ENCODE data around the gene RCBTB2. TPM values are rescaled to one million over a fixed set of nuclear protein-coding genes. Genes with fewer than 3 reads are reported as not detected.
"Not testable (repeated sequence)": the region's sequence is repeated elsewhere in the genome, so short reads cannot be mapped to it uniquely, and the experiment has no call there.

RCBTB2 gene
- total RNA-seq = 10 to 100 TPM; 29.1 to 49.6 (median 34.9) TPM

DNA sequence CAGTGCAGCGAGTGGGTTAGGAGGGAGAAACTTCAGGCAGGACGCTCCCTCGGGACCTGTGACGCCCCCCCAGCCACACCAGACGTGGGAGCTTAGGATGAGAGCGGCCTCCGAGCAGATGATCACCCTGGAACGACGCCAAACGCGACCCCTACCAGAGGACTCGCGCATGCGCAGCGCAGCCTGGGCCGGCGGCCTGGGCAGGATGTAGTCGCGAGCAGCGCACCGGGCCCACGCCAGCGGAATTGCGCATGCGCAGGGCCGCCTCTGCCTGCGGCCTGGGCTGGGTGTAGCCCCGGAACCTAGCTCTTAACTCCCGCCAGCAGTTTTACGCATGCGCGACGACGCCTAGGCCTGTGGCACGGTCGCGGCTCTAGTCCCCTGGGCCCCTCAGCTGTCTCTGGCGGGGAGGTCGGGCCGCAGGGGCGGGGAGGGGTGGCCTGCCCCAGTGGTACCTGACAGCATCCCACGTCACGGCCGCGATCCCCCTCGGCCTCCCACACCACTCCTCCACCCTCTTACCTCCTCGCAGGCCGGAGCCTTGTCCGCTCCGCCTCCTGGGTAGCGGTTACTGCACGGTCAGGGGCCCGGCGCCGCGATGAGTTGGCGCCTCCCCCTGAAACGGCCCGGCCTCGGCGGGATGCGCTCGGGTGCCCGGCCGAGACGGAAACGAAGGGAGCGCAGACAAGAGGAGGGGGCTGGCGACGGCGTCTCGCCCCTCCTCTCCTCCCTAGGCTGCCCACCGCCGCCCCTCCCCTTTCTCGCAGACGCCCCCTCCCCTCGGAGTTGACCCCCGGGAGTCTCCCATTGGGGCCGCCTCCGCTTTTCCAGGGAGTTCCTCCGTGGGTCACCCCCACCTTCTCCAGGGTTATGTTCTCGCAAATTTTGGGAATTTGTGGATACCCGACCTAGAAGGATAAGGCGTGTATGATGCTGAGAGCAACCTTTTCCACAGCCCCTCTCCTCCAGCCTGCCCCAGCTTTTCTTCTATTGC is at the start of gene RCBTB2:
Gene RCBTB2, minus strand, starts transcription at position 575 of the 994 bp plus-strand sequence. CDS start 11,141 bp downstream, outside the sequence.
- no peaks in the 10 kb centered on the region for H3K36me3 ChIP-seq
- no peaks in the 10 kb centered on the region for H3K9me3 ChIP-seq
- intact Hi-C loops (cut with DNase I) = loop anchor here (10.0 kb wide), 1 partner anchor 118 kb away; the partner anchor contains the start of gene LPAR6
- peak within 1 kb of the TSS; percentile 49 to 55 (median 51) for H3K4me3 ChIP-seq (replicated peaks in 1 of 3)
- H3K27ac ChIP-seq = peak within 1 kb of the TSS; percentile 89 to 97 (median 96)
- no peaks in the 10 kb centered on the region for H3K27me3 ChIP-seq
- WGBS, 2 donors = 1 to 3% methylated on average over 36 to 59 of the region's 84 CpGs
- DNase-seq = peak; percentile 98
- TF ChIP-seq CTCF (IDR thresholded peaks at IDR 0.05) (peak in 1 of 6 experiments; percentile 5), POLR2A (IDR thresholded peaks at IDR 0.05) (peak; percentile 19 to 90)
- H3K4me1 ChIP-seq = peaks cover 4% of the 10 kb centered on the region in 2 donors

DNA sequence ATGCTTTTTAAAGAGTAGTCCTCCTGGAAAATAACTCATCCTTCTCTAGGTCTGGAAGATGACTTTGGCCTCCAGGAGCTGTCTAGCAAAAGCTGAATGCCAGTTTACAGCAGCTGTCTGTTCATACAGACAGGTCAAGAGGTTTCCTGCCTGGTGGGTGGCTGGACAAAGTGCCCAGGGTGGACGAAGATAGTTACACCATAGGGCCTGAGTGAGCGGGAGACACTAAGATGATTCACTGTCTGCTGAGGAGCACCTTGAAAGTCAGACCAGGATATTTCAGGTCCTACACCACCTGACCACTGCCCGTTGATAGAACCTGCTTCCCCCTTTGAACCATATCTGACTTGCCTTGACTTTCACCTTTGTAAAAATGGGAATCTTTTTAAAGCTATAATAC is 49.2 kb upstream of the RCBTB2 start:
- no peak for DNase-seq
- intact Hi-C loops (cut with DNase I) = loop anchor here (5.0 to 10.0 kb wide), 3 partner anchors 250 to 457 kb away; partner anchors contain the start of gene ITM2B
- Histone ChIP-seq H3K4me3 (replicated peaks in 1 of 3) (no peak overlapping the region), H3K27me3 (no peaks in the 10 kb centered on the region), H3K9me3 (no peaks in the 10 kb centered on the region), H3K27ac (no peak overlapping the region), H3K4me1 (peaks cover 7 to 30% of the 10 kb centered on the region in 2 donors), H3K36me3 (no peaks in the 10 kb centered on the region)
- WGBS, 2 donors = 86 to 90% methylated on average over 3 of the region's 3 CpGs
- TF ChIP-seq POLR2A (IDR thresholded peaks at IDR 0.05) (no peak), CTCF (IDR thresholded peaks at IDR 0.05) (no peak)

DNA sequence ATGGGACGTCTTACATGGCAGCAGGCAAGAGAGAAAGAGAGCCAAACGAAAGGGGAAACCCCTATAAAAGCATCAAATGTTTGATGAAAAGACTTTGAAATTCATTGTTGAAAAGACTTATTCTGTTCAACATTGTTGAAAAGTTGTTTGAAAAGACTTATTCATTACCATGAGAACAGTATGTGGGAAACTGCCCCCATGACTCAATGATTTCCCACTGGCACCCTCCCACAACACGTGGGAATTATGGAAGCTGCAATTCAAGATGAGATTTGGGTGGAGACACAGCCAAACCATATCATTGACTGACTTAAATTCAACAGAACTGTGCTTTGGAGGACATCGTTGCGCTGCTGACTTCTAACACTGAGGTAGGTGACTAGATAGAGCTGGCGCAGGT is 48.0 kb upstream of the RCBTB2 start:
- WGBS, 2 donors = 78 to 83% methylated on average over 6 of the region's 6 CpGs
- no peak overlapping the region for H3K4me3 ChIP-seq (replicated peaks in 1 of 3)
- peaks cover 7 to 30% of the 10 kb centered on the region in 2 donors for H3K4me1 ChIP-seq
- intact Hi-C loops (cut with DNase I) = loop anchor here (5.0 to 10.0 kb wide), 3 partner anchors 249 to 456 kb away; partner anchors contain the start of gene ITM2B
- no peak overlapping the region for H3K27ac ChIP-seq
- no peak for DNase-seq
- H3K9me3 ChIP-seq = no peaks in the 10 kb centered on the region
- no peaks in the 10 kb centered on the region for H3K27me3 ChIP-seq
- TF ChIP-seq POLR2A (IDR thresholded peaks at IDR 0.05) (no peak), CTCF (IDR thresholded peaks at IDR 0.05) (no peak)
- no peaks in the 10 kb centered on the region for H3K36me3 ChIP-seq

GRCh38 chr13:48580185-48580803 is 47.4 kb upstream of the RCBTB2 start:
- intact Hi-C loops (cut with DNase I) = loop anchor here (5.0 to 10.0 kb wide), 3 partner anchors 248 to 455 kb away; partner anchors contain the start of gene ITM2B

DNA sequence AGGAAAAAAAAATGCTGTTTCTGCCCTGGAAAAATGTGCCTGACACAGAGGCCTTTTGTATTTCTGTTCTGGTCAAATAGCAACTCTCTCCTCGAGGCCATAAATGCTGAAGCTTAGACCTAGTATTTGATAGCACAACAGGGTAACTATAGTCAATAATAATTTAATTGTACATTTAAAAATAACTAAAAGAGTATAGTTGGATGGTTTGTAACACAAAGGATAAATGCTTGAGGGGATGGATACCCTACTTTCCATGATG is 47.0 kb upstream of the RCBTB2 start:
- H3K4me1 ChIP-seq = peaks cover 0 to 20% of the 10 kb centered on the region in 2 donors
- H3K4me3 ChIP-seq (replicated peaks in 1 of 3); H3K27ac ChIP-seq; H3K36me3 ChIP-seq; DNase-seq; H3K27me3 ChIP-seq; H3K9me3 ChIP-seq: not testable (repeated sequence)
- intact Hi-C loops (cut with DNase I) = loop anchor here (5.0 to 10.0 kb wide), 3 partner anchors 248 to 455 kb away; partner anchors contain the start of gene ITM2B
- WGBS, 2 donors = 92 to 96% methylated on average over 1 of the region's 1 CpG

More at GRCh38 chr13:48580185-48580803, 47.4 kb upstream of the RCBTB2 start:
- TF ChIP-seq POLR2A (IDR thresholded peaks at IDR 0.05) = no peak
- TF ChIP-seq CTCF (IDR thresholded peaks at IDR 0.05) = peak; percentile 26 to 90 (median 74)
- Histone ChIP-seq H3K36me3 (no peaks in the 10 kb centered on the region), H3K4me1 (peaks cover 2 to 25% of the 10 kb centered on the region in 2 donors), H3K4me3 (replicated peaks in 1 of 3) (no peak overlapping the region), H3K27me3 (no peaks in the 10 kb centered on the region), H3K27ac (no peak overlapping the region), H3K9me3 (no peaks in the 10 kb centered on the region)
- peak; percentile 76 to 79 for DNase-seq
- WGBS, 2 donors = 48 to 49% methylated on average over 8 of the region's 8 CpGs

Measured in thyroid gland (tissue), 4 donors.